Activated T-cell treated with anti-CD3 and anti-CD28 coated beads, Interleukin-2, amount 50 U/mL, for 72 hours (primary cell): ENCODE data around the gene UBP1. TPM values are rescaled to one million over a fixed set of nuclear protein-coding genes. Genes with fewer than 3 reads are reported as not detected.
A peak's percentile ranks its signal among the peaks of the same experiment; 100 is the strongest.

Source experiments
- ATAC-seq, 2 donors: fragments of 150-1000 bp; cut with Tn5 transposase; replicated peaks in 1 of 2; 2 replicates each; pipeline ENCODE4 v1.10.0; 2021; ENCODE audit warnings: moderate library complexity in 2 of 2, mild to moderate bottlenecking in 1 of 2
- DNase-seq, 2 donors: peaks; one replicate each; pipeline ENCODE4 v3.0.0; 2021 to 2022; ENCODE audit warnings: mixed read lengths in 1 of 2
- H3K27ac Mint-ChIP-seq: one replicate; pipeline ENCODE4 v1.8.0; 2022; ENCODE audit warnings: mild to moderate bottlenecking, moderate library complexity, mixed read lengths
- H3K27me3 Mint-ChIP-seq: one replicate; pipeline ENCODE4 v1.8.0; 2022; ENCODE audit warnings: low read depth, mixed read lengths
- H3K36me3 Mint-ChIP-seq, 2 donors: one replicate each; pipeline ENCODE4 v1.8.0; 2022; ENCODE audit warnings: mixed read lengths in 2 of 2, mild to moderate bottlenecking in 1 of 2; ENCODE audit not compliant: insufficient read depth in 2 of 2
- H3K4me1 Mint-ChIP-seq: one replicate; pipeline ENCODE4 v1.8.0; 2022; ENCODE audit warnings: low read depth, mixed read lengths
- H3K4me3 Mint-ChIP-seq, 2 donors: one replicate each; pipeline ENCODE4 v1.8.0; 2022; ENCODE audit warnings: mild to moderate bottlenecking in 2 of 2, mixed read lengths in 2 of 2, moderate library complexity in 2 of 2
- H3K9me3 Mint-ChIP-seq, 2 donors: one replicate each; pipeline ENCODE4 v1.8.0; 2022; ENCODE audit warnings: mixed read lengths in 2 of 2
- total RNA-seq, 2 donors: library from RNA; stranded (reverse); gene quantifications; one replicate each; pipeline ENCODE4 v1.2.3, GENCODE V29; 2022

UBP1 gene
- total RNA-seq, 2 donors from 2014 or later: 59.6 to 64.6 TPM

DNA sequence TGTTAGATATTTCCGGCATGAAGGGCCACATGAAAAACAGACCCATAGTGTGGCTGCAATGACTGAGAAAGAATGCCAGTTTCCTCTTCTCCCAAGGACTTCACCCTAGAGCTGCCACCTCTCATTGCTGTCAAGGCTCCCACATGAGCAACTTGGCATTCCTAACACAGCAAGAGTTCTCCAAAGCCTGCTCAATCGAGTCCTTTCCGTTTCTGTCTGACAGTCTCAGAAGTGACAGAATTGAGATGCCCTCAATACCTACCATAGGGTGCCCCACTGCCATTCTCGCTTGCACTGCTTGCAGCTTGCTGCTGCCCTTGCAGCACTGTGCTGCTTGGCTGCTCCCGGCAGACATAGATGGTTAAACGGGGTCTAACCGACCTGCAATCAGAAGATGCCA lies 44.3 kb downstream of the UBP1 start:
- Mint-ChIP-seq H3K4me3 (no peak overlapping the region), H3K9me3 (no peaks in the 10 kb centered on the region), H3K36me3 (peaks cover 14 to 38% of the 10 kb centered on the region in 2 donors), H3K27me3 (no peaks in the 10 kb centered on the region), H3K27ac (peak overlapping the region; percentile 3), H3K4me1 (peaks cover 13% of the 10 kb centered on the region)
- DNase-seq (no peak), ATAC-seq (no peak)

DNA sequence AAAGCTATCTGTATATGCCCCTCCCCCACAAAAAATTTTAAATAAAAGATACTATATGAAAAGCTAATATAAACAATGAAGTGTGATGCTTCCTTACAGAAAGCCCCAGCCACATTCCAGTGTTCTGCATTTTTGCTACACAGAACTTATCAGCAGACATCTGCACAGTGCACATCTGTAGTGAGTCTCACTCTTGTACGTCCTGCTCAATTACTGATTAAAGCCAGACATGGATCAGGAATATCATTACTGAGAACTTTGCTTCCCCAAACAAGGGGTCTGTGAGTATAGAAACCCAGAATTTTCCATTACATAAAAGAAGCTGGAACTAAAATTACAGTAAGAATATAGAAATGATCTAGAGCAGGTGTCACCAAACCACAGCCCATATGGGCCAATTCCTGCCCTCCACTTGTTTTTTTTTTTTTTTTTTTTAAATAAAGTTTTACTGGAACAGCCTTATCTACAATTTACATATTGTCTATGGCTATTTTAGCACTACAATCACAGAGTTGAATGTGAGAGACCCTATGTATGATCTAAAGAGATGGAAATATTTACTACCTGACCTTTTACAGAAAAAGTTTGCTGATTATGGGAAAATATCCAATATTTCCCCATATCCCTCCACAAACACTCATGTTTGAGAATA lies 45.7 kb downstream of the UBP1 start:
- Mint-ChIP-seq H3K27ac (no peak overlapping the region), H3K9me3 (no peaks in the 10 kb centered on the region), H3K4me1 (peaks cover 13% of the 10 kb centered on the region), H3K36me3 (peaks cover 11 to 36% of the 10 kb centered on the region in 2 donors), H3K4me3 (no peak overlapping the region), H3K27me3 (no peaks in the 10 kb centered on the region)
- DNase-seq: no peak
- no peak for ATAC-seq

DNA sequence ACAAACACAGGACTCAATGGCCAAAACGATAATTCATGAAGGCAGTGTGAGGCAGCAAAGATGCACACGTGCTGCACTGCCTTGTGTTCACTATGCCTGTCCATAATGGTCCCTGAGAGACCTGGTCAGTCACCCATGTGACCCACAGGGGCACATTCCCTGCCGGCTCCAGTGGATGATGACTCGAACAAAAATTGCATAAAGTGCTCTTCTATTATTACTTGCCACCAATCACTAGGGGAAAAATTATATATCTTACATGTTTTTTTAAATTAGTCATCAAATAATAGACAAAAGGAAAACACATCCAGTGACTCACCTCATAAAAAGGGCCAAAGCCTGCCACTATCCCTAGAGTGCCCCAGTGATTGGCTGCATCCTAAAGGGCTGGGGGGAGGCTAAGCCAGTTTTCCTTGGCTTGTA lies 47.5 kb downstream of the UBP1 start:
- Mint-ChIP-seq H3K9me3 (no peaks in the 10 kb centered on the region), H3K36me3 (peaks cover 11 to 28% of the 10 kb centered on the region in 2 donors), H3K4me3 (no peak overlapping the region), H3K4me1 (peaks cover 13% of the 10 kb centered on the region), H3K27me3 (no peaks in the 10 kb centered on the region), H3K27ac (peak overlapping the region; percentile 97)
- DNase-seq: no peak
- peak in 1 of 2 donors; percentile 33 for ATAC-seq

DNA sequence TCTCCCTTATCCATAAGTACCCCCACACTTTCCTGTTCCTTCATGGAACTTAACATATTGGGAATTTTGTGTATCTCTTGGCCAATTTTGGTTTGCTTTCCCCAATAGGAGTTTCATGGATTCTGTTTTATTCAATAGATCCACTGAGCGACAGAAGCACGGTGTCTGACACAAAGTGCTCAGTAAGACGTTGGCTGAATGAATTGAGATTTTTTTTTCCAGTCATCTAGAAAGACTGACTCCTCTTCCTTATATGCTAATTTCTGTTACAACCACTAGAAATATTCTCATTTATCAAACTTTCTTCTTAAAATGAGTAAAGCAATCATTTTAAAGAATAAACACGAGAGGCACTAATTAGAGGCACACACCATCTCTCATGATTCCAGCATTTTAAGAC lies 48.1 kb downstream of the UBP1 start:
- Mint-ChIP-seq H3K4me1 (peaks cover 13% of the 10 kb centered on the region), H3K9me3 (no peaks in the 10 kb centered on the region), H3K27ac (peak overlapping the region; percentile 97), H3K4me3 (peak overlapping the region in 1 of 2 donors; percentile 70), H3K27me3 (no peaks in the 10 kb centered on the region), H3K36me3 (peaks cover 11 to 26% of the 10 kb centered on the region in 2 donors)
- ATAC-seq (peak in 1 of 2 donors; percentile 44), DNase-seq (no peak)

DNA sequence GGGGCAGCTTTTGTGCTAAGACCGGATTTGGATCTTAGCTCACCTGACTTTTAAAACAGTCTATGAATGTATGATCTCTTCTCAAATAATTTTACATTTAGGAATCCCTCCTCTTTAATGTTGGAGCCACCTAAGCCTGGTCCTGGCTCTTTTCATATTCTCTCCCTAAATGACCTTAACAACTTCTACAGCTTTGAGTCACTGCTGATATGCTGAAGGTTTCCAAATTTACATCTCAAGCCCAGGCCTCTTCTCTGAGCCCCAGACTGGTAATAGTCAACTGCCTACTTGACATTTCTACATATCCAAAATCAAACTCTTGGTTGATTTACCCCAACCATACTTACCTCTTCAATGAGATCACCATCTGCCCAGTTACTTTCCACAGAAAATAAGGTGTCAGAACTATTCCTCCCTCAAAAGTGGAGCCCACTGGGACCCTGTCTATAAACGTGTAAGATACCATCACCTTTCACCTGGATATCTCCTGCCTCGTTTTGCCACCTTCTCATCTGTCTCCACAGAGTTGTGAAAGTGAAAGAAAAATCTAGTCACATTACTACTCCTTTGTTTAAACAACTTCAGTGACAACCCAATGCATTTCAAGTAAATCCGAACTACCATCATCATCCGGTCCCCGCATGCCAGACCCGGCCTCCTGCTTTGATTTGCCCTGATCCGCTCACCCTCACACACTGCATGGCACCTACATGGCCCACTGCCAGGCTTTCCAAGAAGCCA lies 48.8 kb downstream of the UBP1 start:
- H3K27ac Mint-ChIP-seq: peak overlapping the region; percentile 97
- peaks cover 8 to 19% of the 10 kb centered on the region in 2 donors for H3K36me3 Mint-ChIP-seq
- peaks cover 20% of the 10 kb centered on the region for H3K4me1 Mint-ChIP-seq
- H3K9me3 Mint-ChIP-seq: no peaks in the 10 kb centered on the region
- no peak for DNase-seq
- peak in 1 of 2 donors; percentile 55 for ATAC-seq
- H3K27me3 Mint-ChIP-seq: no peaks in the 10 kb centered on the region
- H3K4me3 Mint-ChIP-seq: peak overlapping the region in 1 of 2 donors; percentile 70

DNA sequence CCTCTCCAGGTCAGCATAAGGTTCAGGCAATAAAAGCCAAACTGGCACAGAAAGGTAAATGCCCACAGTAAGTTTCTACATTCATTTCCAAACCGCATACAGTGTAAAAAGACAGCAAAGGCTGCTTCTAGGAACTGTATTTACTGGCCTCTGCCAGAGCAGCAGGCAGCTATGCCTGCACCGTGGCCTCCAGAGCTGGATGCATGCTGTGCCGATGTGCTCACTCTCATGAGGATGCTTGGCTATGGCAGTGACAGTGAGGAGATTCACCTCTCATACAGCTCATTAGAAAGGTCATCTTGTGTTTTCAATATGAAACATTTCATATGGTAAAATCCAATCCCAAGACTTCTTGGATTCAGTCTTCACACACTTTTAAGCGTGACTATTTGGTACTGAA lies 50.3 kb downstream of the UBP1 start:
- no peak overlapping the region for H3K27ac Mint-ChIP-seq
- ATAC-seq (no peak), DNase-seq (no peak)
- H3K9me3 Mint-ChIP-seq: no peaks in the 10 kb centered on the region
- H3K4me3 Mint-ChIP-seq: no peak overlapping the region
- H3K27me3 Mint-ChIP-seq: no peaks in the 10 kb centered on the region
- peaks cover 8 to 16% of the 10 kb centered on the region in 2 donors for H3K36me3 Mint-ChIP-seq
- peaks cover 33% of the 10 kb centered on the region for H3K4me1 Mint-ChIP-seq

DNA sequence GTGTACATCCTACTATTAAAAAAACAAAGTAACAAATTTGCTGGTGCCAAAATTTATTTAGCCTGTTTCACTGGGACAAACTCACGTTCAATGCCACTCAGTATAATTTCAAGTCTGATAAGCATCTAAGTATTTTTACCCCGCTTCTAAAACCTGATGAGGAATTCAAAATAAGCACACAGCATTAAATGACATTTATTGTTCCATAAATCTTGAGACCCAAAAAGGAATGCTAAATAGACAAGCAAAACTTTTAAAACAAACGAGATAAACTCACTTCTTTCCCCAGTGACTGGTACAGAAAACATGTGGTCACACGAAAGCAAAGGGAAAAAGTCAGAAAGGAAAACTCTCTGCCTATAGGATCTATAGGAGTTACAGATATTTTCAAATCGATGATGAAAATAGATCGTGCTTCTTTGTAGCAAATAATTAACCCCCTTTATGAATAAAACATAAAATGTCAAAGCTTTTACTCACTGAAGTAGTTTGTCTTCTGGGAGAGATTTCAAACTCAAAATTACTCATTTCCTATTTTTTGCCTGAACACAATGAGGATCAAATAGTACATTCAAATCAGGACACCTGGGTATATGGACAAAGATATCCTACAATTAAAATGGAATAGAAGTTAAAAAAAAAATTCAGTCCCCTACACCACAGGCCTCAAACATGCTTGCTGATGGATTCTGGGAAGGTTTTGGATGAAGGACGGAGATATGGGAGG lies 51.7 kb downstream of the UBP1 start:
- Mint-ChIP-seq H3K4me1 (peaks cover 33% of the 10 kb centered on the region), H3K9me3 (no peaks in the 10 kb centered on the region), H3K27ac (peak overlapping the region; percentile 77), H3K36me3 (peaks cover 8 to 16% of the 10 kb centered on the region in 2 donors), H3K27me3 (no peaks in the 10 kb centered on the region), H3K4me3 (no peak overlapping the region)
- DNase-seq (no peak), ATAC-seq (no peak)

DNA sequence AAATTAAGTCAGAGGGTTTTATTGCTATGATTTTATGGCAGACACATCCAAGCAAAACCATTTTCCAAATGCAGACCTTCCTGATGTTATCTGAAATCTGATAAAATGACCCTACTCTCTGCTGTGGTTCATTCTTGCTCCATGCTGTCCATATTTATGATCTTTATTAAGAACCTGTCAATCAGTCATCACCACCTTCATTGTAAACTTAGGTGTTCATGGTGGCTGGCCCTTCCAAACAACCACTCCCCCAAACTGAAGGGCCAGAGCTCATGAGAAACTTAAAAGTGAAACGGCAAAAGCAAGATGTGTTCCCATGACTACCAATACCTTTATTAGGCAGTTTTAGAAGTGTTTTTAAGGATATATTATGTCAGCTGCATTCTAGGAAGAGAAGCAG lies 53.6 kb downstream of the UBP1 start:
- H3K9me3 Mint-ChIP-seq: no peaks in the 10 kb centered on the region
- peaks cover 20% of the 10 kb centered on the region for H3K4me1 Mint-ChIP-seq
- H3K4me3 Mint-ChIP-seq: no peak overlapping the region
- H3K27me3 Mint-ChIP-seq: no peaks in the 10 kb centered on the region
- no peak for ATAC-seq
- no peak for DNase-seq
- peak overlapping the region; percentile 29 for H3K27ac Mint-ChIP-seq
- peaks cover 5 to 7% of the 10 kb centered on the region in 2 donors for H3K36me3 Mint-ChIP-seq

DNA sequence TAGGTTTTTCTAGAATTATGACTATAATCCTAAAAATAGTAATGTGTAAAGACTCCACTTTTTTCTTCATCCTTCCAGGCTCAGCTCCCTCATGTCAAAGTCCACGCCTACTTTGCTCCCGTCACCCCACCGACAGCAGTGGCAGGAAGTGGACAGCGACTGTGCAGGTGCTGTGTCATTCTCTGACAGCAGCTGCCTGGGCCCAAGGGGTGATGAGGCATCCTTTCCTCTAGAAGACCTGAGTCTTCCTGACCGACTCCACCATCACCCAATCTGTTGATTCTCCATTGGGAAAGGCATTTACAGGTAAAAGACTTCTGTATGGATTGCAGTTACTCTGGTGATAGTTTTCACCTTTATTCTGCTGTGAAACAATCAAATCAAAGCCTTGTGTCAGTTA lies 54.8 kb downstream of the UBP1 start:
- peak overlapping the region; percentile 41 for H3K27ac Mint-ChIP-seq
- H3K4me3 Mint-ChIP-seq: no peak overlapping the region
- H3K36me3 Mint-ChIP-seq: peaks cover 3 to 5% of the 10 kb centered on the region in 2 donors
- ATAC-seq (peak; percentile 88 to 99), DNase-seq (peak; percentile 60 to 70)
- H3K27me3 Mint-ChIP-seq: no peaks in the 10 kb centered on the region
- H3K9me3 Mint-ChIP-seq: no peaks in the 10 kb centered on the region
- peaks cover 20% of the 10 kb centered on the region for H3K4me1 Mint-ChIP-seq

DNA sequence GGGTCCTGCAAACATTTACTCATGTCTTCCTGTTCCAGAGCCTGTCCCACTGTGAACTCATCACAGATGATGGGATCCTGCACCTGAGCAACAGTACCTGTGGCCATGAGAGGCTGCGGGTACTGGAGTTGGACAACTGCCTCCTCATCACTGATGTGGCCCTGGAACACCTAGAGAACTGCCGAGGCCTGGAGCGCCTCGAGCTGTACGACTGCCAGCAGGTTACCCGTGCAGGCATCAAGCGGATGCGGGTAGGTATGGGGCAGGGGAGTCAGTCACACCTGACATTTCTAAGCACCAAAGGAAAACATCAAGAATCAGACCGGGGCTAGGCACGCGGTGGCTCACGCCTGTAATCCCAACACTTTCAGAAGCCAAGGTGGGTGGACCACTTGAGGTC lies 56.3 kb downstream of the UBP1 start:
- Mint-ChIP-seq H3K36me3 (peaks cover 1% of the 10 kb centered on the region in 2 donors), H3K27me3 (no peaks in the 10 kb centered on the region), H3K27ac (no peak overlapping the region), H3K9me3 (no peaks in the 10 kb centered on the region), H3K4me1 (peaks cover 20% of the 10 kb centered on the region), H3K4me3 (no peak overlapping the region)
- ATAC-seq: no peak
- no peak for DNase-seq

DNA sequence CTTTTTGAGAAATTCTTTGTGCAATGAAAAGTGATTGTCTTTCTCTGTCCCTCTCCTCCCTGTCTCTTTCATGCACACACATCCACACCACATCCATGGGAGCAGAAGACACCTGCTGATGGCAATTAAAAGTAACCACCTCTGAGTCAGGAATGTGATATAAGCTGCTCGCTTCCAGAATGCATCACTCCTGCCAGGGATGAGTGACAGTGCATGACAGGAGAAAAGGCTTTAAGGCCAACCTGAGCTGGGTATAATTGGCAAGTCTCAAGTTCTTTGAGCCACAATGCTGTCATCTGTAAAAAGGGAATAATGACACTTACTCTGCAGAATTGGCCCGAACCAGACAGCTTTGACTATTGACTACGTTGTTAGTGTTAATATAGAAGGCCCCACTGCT lies 59.6 kb downstream of the UBP1 start:
- Mint-ChIP-seq H3K27ac (no peak overlapping the region), H3K4me1 (peaks cover 6% of the 10 kb centered on the region), H3K36me3 (no peaks in the 10 kb centered on the region), H3K9me3 (no peaks in the 10 kb centered on the region), H3K27me3 (no peaks in the 10 kb centered on the region), H3K4me3 (no peak overlapping the region)
- ATAC-seq (no peak), DNase-seq (no peak)

DNA sequence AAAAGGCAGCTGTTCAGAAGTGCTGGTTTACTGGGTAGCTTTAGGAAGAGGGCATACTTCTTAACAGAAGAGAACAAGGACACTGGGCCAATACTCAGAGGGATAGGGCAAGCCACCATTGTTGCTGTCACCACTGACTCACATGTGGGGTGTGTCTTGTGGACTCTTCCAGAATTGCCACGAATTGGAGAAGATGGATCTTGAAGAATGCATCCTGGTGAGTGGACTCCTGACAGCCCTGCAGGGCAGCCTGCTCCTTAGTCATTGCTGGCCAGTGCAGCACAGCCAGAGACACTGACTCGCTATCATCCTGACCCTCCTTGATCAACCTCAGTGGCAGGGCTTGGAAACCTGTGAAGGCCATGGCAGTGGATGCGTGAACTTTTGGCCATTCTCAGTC lies 62.3 kb downstream of the UBP1 start:
- Mint-ChIP-seq H3K9me3 (no peaks in the 10 kb centered on the region), H3K36me3 (no peaks in the 10 kb centered on the region), H3K4me1 (peaks cover 3% of the 10 kb centered on the region), H3K27me3 (no peaks in the 10 kb centered on the region), H3K4me3 (no peak overlapping the region), H3K27ac (no peak overlapping the region)
- ATAC-seq: peak; percentile 26 to 28
- DNase-seq: no peak

DNA sequence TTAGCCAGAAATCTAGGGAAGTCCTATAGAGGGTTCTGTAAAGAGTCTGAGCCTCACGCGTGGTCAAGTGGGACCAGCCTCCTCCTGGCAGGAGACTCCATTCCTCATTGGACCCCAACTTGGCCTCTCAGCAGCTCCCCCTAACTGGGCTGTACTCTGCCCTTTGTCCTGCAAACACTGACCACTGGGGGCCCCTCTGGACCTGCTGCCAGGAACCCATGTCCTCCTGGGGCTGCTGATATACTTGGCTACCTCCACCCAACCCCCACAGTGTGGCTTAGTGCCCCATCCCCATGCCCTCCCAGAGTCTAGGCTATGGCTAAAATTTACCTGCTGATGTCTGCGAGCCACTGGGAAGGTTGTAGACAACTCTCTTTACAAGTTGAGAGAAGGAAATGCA lies 62.7 kb downstream of the UBP1 start:
- Mint-ChIP-seq H3K27me3 (peaks cover under 1% of the 10 kb centered on the region), H3K9me3 (no peaks in the 10 kb centered on the region), H3K4me1 (peaks cover 7% of the 10 kb centered on the region), H3K4me3 (no peak overlapping the region), H3K27ac (no peak overlapping the region), H3K36me3 (no peaks in the 10 kb centered on the region)
- ATAC-seq: peak; percentile 16 to 31
- DNase-seq: no peak
